VCaP (cell line): ENCODE data around the gene ST7.

Experiments used
- H3K27ac ChIP-seq: fragments of 450-650 bp; 2 replicates; pipeline ENCODE4 v1.5.1; 2017
- TF ChIP-seq, protein P1 (sequence below): fragments of 450-650 bp; conservative IDR thresholded peaks from 2 replicates; pipeline ENCODE4 v1.5.1; 2017; ENCODE audit warnings: mild to moderate bottlenecking, moderate library complexity

ST7 gene

GRCh38 chr7:117152213-117153007 lies 199.1 kb downstream of the ST7 start:
- TF ChIP-seq, protein P1, sequence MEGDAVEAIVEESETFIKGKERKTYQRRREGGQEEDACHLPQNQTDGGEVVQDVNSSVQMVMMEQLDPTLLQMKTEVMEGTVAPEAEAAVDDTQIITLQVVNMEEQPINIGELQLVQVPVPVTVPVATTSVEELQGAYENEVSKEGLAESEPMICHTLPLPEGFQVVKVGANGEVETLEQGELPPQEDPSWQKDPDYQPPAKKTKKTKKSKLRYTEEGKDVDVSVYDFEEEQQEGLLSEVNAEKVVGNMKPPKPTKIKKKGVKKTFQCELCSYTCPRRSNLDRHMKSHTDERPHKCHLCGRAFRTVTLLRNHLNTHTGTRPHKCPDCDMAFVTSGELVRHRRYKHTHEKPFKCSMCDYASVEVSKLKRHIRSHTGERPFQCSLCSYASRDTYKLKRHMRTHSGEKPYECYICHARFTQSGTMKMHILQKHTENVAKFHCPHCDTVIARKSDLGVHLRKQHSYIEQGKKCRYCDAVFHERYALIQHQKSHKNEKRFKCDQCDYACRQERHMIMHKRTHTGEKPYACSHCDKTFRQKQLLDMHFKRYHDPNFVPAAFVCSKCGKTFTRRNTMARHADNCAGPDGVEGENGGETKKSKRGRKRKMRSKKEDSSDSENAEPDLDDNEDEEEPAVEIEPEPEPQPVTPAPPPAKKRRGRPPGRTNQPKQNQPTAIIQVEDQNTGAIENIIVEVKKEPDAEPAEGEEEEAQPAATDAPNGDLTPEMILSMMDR = no peak

DNA sequence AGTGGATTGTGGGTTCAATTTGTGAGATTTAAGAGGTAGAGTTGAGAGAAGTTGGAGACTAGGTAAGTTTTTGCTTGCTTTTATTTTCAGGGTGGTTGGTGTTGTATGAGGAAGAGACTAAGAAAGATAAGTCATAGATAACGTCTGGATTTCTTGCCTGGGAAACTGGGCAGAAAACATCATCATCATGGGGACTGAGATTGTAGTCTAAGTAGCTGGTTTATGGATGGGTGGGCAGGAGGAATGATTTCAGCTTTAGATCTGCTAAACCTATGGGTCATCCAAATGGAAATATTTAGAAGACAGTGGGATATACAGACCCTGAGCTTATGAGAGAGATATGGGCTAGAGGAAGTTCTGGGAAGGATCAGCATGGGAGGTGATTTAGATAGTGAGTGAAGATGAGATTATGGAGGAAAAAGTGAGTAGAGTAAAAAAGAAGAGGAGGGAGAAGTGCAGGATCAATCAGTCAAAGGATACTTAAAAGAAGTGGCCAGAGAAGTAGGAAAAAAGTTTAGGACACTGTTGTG lies 199.8 kb downstream of the ST7 start:
- H3K27ac ChIP-seq = no peak overlapping the region
- TF ChIP-seq, protein P1 = no peak

More at GRCh38 chr7:117152213-117153007, 199.1 kb downstream of the ST7 start:
- H3K27ac ChIP-seq = no peak overlapping the region

- TF ChIP-seq, protein P1 = no peak
- no peak overlapping the region for H3K27ac ChIP-seq
Measured at GRCh38 chr7:117154721-117155120, 201.4 kb downstream of the ST7 start.

GRCh38 chr7:117155694-117156093 lies 202.4 kb downstream of the ST7 start:
- TF ChIP-seq, protein P1 = no peak
- no peak overlapping the region for H3K27ac ChIP-seq

DNA sequence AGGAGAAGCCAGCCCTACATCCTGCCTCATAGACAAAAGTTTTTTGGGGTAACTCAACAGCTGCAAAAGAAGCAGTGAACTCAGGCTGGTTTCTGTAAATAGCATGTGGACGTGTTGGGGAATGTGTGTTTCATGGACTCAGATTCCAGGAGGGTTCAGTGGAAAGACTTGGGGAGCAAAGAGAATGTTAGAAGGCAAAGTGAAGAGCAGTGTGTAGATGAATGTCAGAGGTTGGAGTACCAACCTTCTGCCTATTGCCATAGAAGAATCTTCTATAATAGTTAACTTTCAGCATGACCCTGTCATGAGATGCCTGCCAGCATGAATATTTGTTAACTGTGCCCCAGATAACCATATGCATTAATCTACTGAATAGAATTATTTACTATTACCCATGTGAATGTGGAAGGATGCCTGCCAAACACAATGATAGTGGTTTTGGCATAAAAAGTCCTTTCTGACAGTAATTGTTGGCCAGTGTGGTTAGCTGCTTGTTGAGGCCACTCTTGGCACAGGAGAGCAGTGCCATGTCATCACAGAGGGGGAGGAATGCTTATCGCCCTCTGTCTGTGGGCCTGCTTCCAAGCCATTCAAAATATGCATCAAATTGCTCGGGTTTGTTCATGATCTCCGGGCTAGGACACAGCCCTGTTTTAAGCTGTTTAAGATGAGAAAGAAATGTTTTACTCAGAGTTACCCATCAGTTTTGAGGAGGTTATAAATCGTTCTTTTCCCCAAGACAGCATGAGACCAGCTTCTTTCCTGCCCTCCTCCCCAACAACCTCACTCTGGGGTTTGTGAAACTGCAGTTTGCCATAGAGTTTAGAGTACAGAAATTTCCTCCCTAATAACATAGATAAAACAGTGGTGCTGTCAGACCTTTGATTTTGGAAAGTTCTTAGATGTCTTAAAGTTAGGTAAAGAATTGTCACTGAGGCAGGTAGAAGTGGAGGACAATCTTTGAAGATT lies 204.2 kb downstream of the ST7 start:
- TF ChIP-seq, protein P1 = no peak
- no peak overlapping the region for H3K27ac ChIP-seq

- TF ChIP-seq, protein P1 = no peak
- H3K27ac ChIP-seq = no peak overlapping the region
Measured at GRCh38 chr7:117158941-117159697, 205.8 kb downstream of the ST7 start.
